Activated CD8-positive, alpha-beta T cell treated with anti-CD3 and anti-CD28 coated beads for 36 hours (primary cell): Measurements from ENCODE around the gene NFE2L1. TPM values are rescaled to one million over a fixed set of nuclear protein-coding genes. Genes with fewer than 3 reads are reported as not detected.
"Not testable (repeated sequence)": the region's sequence is repeated elsewhere in the genome, so short reads cannot be mapped to it uniquely, and the experiment has no call there.

Experiments used
- ATAC-seq: fragments of 200-7000 bp; cut with Tn5 transposase; one replicate; pipeline ENCODE4 v1.10.0; 2021; ENCODE audit warnings: mild to moderate bottlenecking, moderate library complexity
- CTCF ChIA-PET: fragments of 350-600 bp; sonication (Branson Sonifier 250); formaldehyde crosslinking; loops from one replicate; lab custom pipeline; 2021; ENCODE audit warnings: antibody characterized with exemption; lab: Charles Lee
- POLR2A ChIA-PET: fragments of 350-600 bp; sonication (Branson Sonifier 250); formaldehyde crosslinking; loops from one replicate; lab custom pipeline; 2021; ENCODE audit warnings: antibody characterized with exemption; lab: Charles Lee
- DNase-seq: peaks from one replicate; pipeline ENCODE4 v3.0.0-alpha.2; 2020
- H3K27ac Mint-ChIP-seq: one replicate; pipeline ENCODE4 v1.8.0; 2021; ENCODE audit warnings: mild to moderate bottlenecking, mixed read lengths
- H3K27me3 Mint-ChIP-seq: one replicate; pipeline ENCODE4 v1.8.0; 2021; ENCODE audit warnings: mixed read lengths
- H3K36me3 Mint-ChIP-seq: one replicate; pipeline ENCODE4 v1.8.0; 2021; ENCODE audit warnings: low read depth, mixed read lengths
- H3K4me1 Mint-ChIP-seq: one replicate; pipeline ENCODE4 v1.8.0; 2021; ENCODE audit warnings: low read depth, mixed read lengths
- H3K4me3 Mint-ChIP-seq: one replicate; pipeline ENCODE4 v1.8.0; 2021; ENCODE audit warnings: mild to moderate bottlenecking, moderate library complexity, mixed read lengths
- H3K9me3 Mint-ChIP-seq: one replicate; pipeline ENCODE4 v1.8.0; 2021; ENCODE audit warnings: mixed read lengths
- intact Hi-C: fragments of 100-400 bp; cut with micrococcal nuclease; formaldehyde crosslinking; loops from one replicate; pipeline ENCODE4 v1.10.0; 2022
- total RNA-seq, 2 experiments: library from RNA; stranded (reverse); gene quantifications; one replicate each; pipeline ENCODE4 v1.2.3, GENCODE V29; 2021
- TF ChIP-seq, protein P1 (sequence below): fragments of 200-600 bp; IDR thresholded peaks from one replicate; pipeline ENCODE4 v1.8.0; 2022; ENCODE audit warnings: antibody characterized with exemption, mild to moderate bottlenecking

The NFE2L1 gene, protein sequence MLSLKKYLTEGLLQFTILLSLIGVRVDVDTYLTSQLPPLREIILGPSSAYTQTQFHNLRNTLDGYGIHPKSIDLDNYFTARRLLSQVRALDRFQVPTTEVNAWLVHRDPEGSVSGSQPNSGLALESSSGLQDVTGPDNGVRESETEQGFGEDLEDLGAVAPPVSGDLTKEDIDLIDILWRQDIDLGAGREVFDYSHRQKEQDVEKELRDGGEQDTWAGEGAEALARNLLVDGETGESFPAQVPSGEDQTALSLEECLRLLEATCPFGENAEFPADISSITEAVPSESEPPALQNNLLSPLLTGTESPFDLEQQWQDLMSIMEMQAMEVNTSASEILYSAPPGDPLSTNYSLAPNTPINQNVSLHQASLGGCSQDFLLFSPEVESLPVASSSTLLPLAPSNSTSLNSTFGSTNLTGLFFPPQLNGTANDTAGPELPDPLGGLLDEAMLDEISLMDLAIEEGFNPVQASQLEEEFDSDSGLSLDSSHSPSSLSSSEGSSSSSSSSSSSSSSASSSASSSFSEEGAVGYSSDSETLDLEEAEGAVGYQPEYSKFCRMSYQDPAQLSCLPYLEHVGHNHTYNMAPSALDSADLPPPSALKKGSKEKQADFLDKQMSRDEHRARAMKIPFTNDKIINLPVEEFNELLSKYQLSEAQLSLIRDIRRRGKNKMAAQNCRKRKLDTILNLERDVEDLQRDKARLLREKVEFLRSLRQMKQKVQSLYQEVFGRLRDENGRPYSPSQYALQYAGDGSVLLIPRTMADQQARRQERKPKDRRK
- 10 to 100 TPM; 88.3 to 90.3 TPM for total RNA-seq

GRCh38 chr17:48047741-48048383, at the start of gene NFE2L1:
Gene NFE2L1, plus strand, starts transcription at chr17:48048359. Its CDS starts 2,760 bp downstream, at chr17:48051119.
- DNase-seq (peak; percentile 100), ATAC-seq (peak; percentile 97)
- peak within 1 kb of the TSS; percentile 96 for H3K4me3 Mint-ChIP-seq
- TF ChIP-seq, protein P1, sequence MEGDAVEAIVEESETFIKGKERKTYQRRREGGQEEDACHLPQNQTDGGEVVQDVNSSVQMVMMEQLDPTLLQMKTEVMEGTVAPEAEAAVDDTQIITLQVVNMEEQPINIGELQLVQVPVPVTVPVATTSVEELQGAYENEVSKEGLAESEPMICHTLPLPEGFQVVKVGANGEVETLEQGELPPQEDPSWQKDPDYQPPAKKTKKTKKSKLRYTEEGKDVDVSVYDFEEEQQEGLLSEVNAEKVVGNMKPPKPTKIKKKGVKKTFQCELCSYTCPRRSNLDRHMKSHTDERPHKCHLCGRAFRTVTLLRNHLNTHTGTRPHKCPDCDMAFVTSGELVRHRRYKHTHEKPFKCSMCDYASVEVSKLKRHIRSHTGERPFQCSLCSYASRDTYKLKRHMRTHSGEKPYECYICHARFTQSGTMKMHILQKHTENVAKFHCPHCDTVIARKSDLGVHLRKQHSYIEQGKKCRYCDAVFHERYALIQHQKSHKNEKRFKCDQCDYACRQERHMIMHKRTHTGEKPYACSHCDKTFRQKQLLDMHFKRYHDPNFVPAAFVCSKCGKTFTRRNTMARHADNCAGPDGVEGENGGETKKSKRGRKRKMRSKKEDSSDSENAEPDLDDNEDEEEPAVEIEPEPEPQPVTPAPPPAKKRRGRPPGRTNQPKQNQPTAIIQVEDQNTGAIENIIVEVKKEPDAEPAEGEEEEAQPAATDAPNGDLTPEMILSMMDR = no peak
- no peaks in the 10 kb centered on the region for H3K9me3 Mint-ChIP-seq
- ChIA-PET POLR2A (interaction anchor here (0.7 to 9.7 kb wide), 11 partner anchors 11 to 152 kb away, joined by 3 to 82 read pairs (median 9); partner anchors contain the start of genes COPZ2 and SNX11), CTCF (interaction anchor here (0.8 to 10.1 kb wide), 11 partner anchors 9 to 104 kb away, joined by 3 to 101 read pairs (median 3); partner anchors contain the start of gene COPZ2)
- no peaks in the 10 kb centered on the region for H3K27me3 Mint-ChIP-seq
- intact Hi-C loops = no loop called here
- H3K36me3 Mint-ChIP-seq = peaks cover 53% of the 10 kb centered on the region
- peaks cover 57% of the 10 kb centered on the region for H3K4me1 Mint-ChIP-seq
- peak within 1 kb of the TSS; percentile 98 for H3K27ac Mint-ChIP-seq

DNA sequence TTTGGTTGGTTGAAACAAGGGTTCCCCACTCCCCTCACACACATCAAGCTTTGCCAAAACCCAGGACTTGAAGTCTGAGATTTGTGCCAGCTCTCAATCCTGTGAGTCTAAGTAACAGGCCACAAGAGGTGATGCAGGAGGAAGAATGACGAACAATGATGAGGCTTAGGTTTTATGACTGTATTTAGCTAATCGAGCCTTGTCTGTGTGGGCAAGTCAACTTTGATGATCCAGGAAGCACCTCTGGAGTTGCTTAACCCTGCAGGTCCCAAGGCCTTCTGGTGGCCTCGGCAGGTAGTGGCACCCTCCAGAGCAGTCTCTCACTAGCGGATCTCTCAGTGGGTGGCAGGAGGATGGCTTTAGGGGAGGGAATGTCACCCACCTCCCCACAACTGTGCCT, 48.6 kb upstream of the NFE2L1 start:
- ChIA-PET POLR2A (interaction anchor here (1.2 kb wide), 1 partner anchor 35 kb away, joined by 4 read pairs; no protein-coding TSS in a partner anchor), CTCF (interaction anchor here (1.0 to 3.2 kb wide), 6 partner anchors 11 to 1033 kb away, joined by 3 to 17 read pairs (median 10); partner anchors contain the start of gene CDK5RAP3)
- intact Hi-C loops = no loop called here
- peaks cover 8% of the 10 kb centered on the region for H3K27me3 Mint-ChIP-seq
- DNase-seq = peak; percentile 26
- H3K9me3 Mint-ChIP-seq = no peaks in the 10 kb centered on the region
- H3K4me3 Mint-ChIP-seq = no peak overlapping the region
- ATAC-seq = peak; percentile 80
- H3K27ac Mint-ChIP-seq = no peak overlapping the region
- TF ChIP-seq, protein P1 = no peak
- peaks cover 2% of the 10 kb centered on the region for H3K4me1 Mint-ChIP-seq
- no peaks in the 10 kb centered on the region for H3K36me3 Mint-ChIP-seq

DNA sequence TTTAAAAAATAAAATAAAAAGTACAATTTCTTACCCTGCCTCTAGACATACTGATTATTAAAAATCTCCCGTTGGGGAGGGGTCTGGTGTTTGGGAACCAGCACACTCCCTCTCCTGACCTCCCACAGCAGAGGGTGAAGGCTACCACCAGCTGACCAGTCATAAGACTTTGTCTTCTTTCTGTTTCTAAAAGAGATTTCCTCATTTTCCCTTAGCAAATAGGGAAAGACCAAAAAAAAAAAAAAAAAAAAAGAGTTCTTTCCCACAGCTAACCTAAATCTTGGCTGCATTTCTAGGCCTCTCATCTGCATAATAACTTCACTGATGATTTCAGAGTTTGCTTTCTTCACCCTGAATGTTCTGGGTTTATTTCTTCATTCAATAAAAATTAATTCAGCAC, 47.0 kb upstream of the NFE2L1 start:
- no peak for ATAC-seq
- intact Hi-C loops = no loop called here
- Mint-ChIP-seq H3K4me1 (peaks cover 2% of the 10 kb centered on the region), H3K36me3 (no peaks in the 10 kb centered on the region), H3K27ac (no peak overlapping the region), H3K9me3 (no peaks in the 10 kb centered on the region), H3K4me3 (no peak overlapping the region), H3K27me3 (peaks cover 9% of the 10 kb centered on the region)
- ChIA-PET CTCF (interaction anchor here (1.0 to 3.2 kb wide), 4 partner anchors 10 to 30 kb away, joined by 3 to 16 read pairs (median 8); no protein-coding TSS in a partner anchor), POLR2A (no interaction called here)
- DNase-seq = no peak
- TF ChIP-seq, protein P1 = no peak

DNA sequence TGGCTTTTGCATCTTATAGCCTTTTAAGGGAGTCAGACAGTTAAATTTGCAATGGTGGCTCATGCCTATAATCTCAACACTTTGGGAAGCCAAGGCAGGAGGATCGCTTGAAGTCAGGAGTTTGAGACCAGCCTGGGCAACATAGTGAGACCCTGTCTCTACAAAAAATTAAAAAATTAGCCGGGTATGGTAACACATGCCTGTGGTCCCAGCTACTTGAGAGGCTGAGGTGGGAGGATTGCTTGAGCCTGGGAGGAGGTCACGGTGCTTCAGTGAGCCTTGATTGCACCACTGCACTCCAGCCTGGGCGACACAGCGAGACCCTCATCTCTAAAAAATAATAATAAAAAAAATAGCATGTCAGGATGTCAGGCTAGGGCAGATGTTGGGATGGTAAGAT, 46.5 kb upstream of the NFE2L1 start:
- POLR2A ChIA-PET = not testable (repeated sequence)

More for the DNA sequence above, 46.5 kb upstream of the NFE2L1 start:
- CTCF ChIA-PET = interaction anchor here (3.2 kb wide), 1 partner anchor 23 kb away, joined by 16 read pairs; no protein-coding TSS in a partner anchor
- DNase-seq, H3K4me3 Mint-ChIP-seq, ATAC-seq, H3K27ac Mint-ChIP-seq, H3K9me3 Mint-ChIP-seq, H3K4me1 Mint-ChIP-seq, H3K36me3 Mint-ChIP-seq, H3K27me3 Mint-ChIP-seq, intact Hi-C loops: not testable (repeated sequence)
